Measurements from ENCODE around the gene EFCAB8. TPM values are rescaled to one million over a fixed set of nuclear protein-coding genes. Genes with fewer than 3 reads are reported as not detected.

EFCAB8 gene
- total RNA-seq, 1 donor = 1.3 TPM

DNA sequence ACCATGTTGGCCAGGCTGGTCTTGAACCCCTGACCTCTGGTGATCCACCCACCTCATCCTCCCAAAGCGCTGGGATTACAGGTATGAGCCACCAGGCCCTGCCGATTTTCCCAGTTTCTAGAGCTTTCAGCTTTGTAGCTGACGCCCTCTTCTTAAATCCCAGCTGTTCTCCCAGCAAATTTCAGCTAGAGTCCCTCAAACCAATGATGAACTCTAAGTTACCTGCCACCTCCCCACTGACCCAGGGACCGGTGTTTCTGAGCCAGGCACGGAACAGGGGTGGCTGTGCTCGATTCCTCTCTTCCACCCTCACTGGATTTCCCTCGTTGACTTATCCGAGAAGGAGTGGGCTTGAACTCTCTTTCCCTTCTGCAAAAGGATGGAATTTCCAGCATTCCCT lies 106.4 kb downstream of the EFCAB8 start:
- TF ChIP-seq, protein P1, sequence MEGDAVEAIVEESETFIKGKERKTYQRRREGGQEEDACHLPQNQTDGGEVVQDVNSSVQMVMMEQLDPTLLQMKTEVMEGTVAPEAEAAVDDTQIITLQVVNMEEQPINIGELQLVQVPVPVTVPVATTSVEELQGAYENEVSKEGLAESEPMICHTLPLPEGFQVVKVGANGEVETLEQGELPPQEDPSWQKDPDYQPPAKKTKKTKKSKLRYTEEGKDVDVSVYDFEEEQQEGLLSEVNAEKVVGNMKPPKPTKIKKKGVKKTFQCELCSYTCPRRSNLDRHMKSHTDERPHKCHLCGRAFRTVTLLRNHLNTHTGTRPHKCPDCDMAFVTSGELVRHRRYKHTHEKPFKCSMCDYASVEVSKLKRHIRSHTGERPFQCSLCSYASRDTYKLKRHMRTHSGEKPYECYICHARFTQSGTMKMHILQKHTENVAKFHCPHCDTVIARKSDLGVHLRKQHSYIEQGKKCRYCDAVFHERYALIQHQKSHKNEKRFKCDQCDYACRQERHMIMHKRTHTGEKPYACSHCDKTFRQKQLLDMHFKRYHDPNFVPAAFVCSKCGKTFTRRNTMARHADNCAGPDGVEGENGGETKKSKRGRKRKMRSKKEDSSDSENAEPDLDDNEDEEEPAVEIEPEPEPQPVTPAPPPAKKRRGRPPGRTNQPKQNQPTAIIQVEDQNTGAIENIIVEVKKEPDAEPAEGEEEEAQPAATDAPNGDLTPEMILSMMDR (IDR thresholded peaks at IDR 0.05; ENCODE audit: insufficient read depth, low read depth, low read length) = no peak
- no peak for DNase-seq (ENCODE audit: low read depth)
- H3K4me3 ChIP-seq (ENCODE audit: low read depth, low read length) = no peak overlapping the region

DNA sequence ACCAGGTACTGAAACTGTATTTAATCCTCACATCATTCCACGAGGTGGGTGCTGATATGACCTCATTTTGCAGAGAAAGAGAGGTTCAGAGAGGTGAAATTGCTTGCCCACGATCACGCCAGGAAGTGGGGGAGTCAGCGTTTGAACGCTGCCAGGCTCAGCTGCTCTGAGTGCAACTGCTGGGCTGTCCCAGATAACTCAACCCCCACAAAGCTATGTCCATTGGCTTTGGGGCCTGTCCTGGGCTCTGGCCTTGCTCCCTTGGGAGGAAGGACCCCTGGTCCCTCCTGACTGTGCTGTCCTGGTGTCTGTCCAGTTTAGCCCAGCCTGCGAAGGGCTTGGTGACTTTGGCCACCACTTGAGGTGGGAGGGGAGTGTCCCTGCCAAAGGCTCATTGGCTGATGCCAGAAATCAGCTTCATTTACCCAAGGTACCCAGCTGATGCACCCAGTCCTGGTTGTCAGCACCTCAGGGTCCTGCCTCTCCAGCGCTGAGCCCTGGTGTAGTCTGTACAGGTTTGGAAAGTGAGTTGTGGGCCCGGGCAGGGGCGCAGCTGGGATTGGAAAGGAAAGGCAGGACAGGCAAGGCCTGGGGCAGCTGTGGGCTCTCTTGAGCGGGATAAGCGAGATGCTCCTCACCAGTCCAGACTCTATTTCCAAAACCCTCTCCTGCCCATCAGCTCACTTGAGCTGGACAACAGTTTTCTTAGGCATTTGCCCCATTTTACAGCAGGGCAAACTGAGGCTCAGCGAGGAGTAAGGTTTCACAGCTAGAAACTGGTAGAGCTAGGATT lies 107.1 kb downstream of the EFCAB8 start:
- H3K4me3 ChIP-seq (ENCODE audit: low read depth, low read length) = no peak overlapping the region
- DNase-seq (ENCODE audit: low read depth) = no peak
- TF ChIP-seq, protein P1 (IDR thresholded peaks at IDR 0.05; ENCODE audit: insufficient read depth, low read depth, low read length) = no peak

DNA sequence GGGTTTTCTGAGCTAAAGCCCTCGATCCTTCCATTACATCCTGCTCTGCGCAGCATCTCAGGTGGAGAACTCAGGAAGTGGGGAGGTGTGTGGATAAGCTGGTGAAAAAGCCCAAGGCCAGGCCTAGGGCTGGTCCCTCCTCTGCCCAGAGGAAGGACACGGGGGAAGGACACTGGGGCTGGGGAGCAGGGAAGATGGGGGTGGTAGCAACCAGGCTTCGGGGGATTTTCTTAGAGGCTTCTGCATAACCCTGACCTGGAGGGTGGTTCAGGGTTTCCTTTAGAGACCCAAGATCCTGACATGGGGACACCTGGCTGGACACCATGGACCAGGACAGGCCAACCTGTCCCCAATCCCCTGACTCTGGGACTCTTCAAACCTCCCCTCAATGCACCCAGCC lies 107.7 kb downstream of the EFCAB8 start:
- TF ChIP-seq, protein P1 (IDR thresholded peaks at IDR 0.05; ENCODE audit: insufficient read depth, low read depth, low read length) = no peak
- H3K4me3 ChIP-seq (ENCODE audit: low read depth, low read length) = no peak overlapping the region
- no peak for DNase-seq (ENCODE audit: low read depth)

DNA sequence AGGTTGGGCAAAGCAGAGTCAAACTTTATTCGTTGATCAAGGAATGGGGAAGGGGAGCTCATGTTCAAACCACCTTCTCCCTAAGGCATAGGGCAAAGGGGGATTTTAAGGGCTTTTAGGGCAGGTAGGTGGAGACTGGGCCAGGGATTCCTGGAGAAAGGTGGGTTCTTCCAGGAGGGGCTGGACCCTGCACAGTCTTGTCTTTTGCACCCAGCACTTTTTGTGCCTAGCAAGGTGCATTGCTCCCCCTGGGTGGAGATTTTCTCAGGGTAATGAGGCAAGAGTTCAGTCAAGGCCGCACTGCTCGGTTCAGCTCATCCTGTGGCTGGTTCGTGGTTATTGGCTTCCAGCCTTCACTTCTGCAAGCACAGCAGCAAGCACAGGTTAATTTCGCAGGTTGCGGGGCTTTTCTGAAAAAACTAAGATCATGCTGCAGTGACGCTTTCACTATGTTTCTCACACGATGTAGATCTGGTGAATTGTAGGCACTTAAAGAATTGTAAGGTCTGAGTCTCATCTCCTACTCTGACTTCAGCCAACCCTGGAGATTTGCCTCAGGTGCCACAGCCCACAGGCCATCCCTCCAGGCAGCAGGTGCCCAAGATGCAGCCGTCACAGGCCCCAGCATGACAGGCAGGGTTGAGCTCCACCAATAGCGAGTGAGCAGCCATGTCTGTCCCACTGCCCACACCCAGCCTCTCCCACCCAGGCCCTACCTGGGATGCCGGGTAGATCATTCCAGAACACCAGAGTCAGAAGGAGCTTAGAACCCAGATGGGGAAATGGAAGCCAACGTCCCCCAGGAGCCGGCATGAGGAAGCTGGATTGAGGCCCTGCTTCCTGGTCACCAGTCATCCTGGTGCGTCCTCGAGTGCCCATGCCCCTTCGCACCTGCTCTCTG lies 108.4 kb downstream of the EFCAB8 start:
- DNase-seq (ENCODE audit: low read depth) = no peak
- H3K4me3 ChIP-seq (ENCODE audit: low read depth, low read length) = no peak overlapping the region
- TF ChIP-seq, protein P1 (IDR thresholded peaks at IDR 0.05; ENCODE audit: insufficient read depth, low read depth, low read length) = no peak

DNA sequence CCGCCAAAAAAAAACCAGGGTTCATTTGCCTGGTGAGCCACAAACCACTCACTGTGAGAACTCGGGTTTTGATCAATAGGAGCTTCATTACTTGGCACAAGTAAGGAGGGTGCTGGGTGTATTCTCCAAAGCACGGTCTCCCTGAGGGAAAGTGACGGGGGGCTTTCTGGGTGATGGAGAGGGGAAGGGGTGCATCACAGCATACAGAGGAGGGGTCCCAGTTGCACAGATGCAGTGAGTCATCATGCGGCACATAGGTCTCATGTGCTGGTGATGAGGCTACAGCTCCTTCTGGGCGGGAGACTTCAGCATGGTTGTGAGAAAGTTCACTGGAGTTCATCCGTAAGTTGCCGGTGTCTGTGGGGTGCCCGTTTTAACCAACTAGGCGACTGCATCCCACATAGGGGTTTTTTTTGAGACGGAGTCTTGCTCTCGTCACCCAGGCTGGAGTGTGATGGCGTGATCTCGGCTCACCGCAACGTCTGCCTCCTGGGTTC lies 109.3 kb downstream of the EFCAB8 start:
- no peak for DNase-seq (ENCODE audit: low read depth)
- TF ChIP-seq, protein P1 (IDR thresholded peaks at IDR 0.05; ENCODE audit: insufficient read depth, low read depth, low read length) = no peak
- no peak overlapping the region for H3K4me3 ChIP-seq (ENCODE audit: low read depth, low read length)

DNA sequence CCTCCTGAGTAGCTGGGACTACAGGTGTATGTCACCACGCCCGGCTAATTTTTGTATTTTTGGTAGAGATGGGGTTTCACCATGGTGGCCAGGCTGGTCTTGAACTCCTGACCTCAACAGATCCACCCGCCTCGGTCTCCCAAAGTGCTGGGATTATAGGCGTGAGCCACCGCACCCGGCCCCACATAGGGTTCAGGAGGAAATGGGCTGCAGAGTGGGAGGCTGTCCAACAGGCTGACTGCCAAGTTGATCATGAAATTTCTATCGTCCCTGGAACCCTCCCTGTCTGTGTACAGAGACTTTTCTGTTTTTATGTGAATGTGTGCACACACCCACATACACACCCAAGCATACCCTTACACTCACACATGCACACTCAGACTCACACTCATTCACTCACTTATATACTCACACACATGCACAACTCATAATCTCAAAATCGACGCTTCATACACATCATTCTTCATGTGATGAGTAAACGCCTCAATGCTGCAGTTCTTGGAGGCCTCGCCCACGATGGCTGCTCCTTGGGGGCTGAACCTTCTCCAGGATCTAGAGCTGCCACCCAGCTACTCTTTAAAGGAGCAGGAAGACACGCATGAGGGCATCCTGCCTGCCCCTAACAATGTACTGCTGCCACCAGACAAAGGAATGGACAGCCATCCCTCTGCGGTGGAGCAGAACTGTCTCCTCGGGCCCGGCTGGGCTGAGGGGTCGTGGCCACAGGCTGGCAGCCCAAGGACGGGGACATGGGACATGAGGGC lies 109.9 kb downstream of the EFCAB8 start:
- TF ChIP-seq, protein P1 (IDR thresholded peaks at IDR 0.05; ENCODE audit: insufficient read depth, low read depth, low read length) = no peak
- DNase-seq (ENCODE audit: low read depth) = no peak
- no peak overlapping the region for H3K4me3 ChIP-seq (ENCODE audit: low read depth, low read length)

Data from fibroblast of villous mesenchyme (primary cell).